SJSA1 (cell line): ENCODE measurements around the gene PLEKHB1. TPM values are rescaled to one million over a fixed set of nuclear protein-coding genes. Genes with fewer than 3 reads are reported as not detected.

ENCODE experiments used
- DNase-seq, 2 experiments: peaks; one replicate each; pipeline ENCODE4 v3.0.0-alpha.2; 2015 to 2020; ENCODE audit warnings: low spot score in 2 of 2, low read depth in 1 of 2
- H3K27ac ChIP-seq: fragments of 250-450 bp; sonication (Bioruptor Pico); 2 replicates; pipeline ENCODE4 v1.5.1; 2020; ENCODE audit warnings: mild to moderate bottlenecking, moderate library complexity
- H3K27me3 ChIP-seq: fragments of 250-450 bp; sonication (Bioruptor Pico); replicated peaks from 2 replicates; pipeline ENCODE4 v1.5.1; 2020; ENCODE audit warnings: mild to moderate bottlenecking, moderate library complexity
- H3K36me3 ChIP-seq: fragments of 250-450 bp; sonication (Bioruptor Pico); 2 replicates; pipeline ENCODE4 v1.5.1; 2020; ENCODE audit warnings: mild to moderate bottlenecking
- H3K4me1 ChIP-seq: fragments of 250-450 bp; sonication (Bioruptor Pico); replicated peaks from 2 replicates; pipeline ENCODE4 v1.6.1; 2021; ENCODE audit warnings: mild to moderate bottlenecking
- H3K4me3 ChIP-seq: fragments of 250-450 bp; sonication (Bioruptor Pico); 2 replicates; pipeline ENCODE4 v1.5.1; 2020; ENCODE audit warnings: mild to moderate bottlenecking
- H3K9me3 ChIP-seq: fragments of 250-450 bp; sonication (Bioruptor Pico); replicated peaks from 2 replicates; pipeline ENCODE4 v1.5.1; 2020; ENCODE audit warnings: mild to moderate bottlenecking
- total RNA-seq: library from RNA; depleted of rRNA; stranded (reverse); fragments of >200 nt; shearing (Covaris generic); gene quantifications from 2 replicates; pipeline ENCODE4 v1.2.3, GENCODE V29; 2014

PLEKHB1 gene
- total RNA-seq, 1 experiment from 2014 or later, result not detected

DNA sequence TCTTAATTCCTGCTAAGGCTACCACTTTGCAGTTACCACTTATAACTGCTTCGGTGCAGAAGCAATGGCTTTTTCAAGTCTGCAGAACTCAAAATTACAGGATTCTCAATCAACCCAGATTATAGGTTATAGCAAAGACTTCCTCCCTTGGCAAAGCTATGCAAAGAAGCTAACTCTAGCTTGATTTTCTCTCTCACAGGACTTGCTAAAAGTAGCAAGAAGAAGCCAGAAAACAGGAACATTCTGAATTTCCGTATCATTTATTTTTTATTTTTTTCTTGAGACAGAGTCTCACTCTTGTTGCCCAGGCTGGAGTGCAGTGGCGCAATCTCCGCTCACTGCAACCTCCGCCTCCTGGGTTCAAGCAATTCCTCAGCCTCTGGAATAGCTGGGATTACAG lies 10.7 kb upstream of the PLEKHB1 start:
- H3K27ac ChIP-seq, result no peak overlapping the region
- H3K27me3 ChIP-seq, result no peaks in the 10 kb centered on the region
- no peaks in the 10 kb centered on the region for H3K9me3 ChIP-seq
- H3K4me1 ChIP-seq, result no peaks in the 10 kb centered on the region
- H3K4me3 ChIP-seq, result no peak overlapping the region
- no peak for DNase-seq
- H3K36me3 ChIP-seq, result no peaks in the 10 kb centered on the region

DNA sequence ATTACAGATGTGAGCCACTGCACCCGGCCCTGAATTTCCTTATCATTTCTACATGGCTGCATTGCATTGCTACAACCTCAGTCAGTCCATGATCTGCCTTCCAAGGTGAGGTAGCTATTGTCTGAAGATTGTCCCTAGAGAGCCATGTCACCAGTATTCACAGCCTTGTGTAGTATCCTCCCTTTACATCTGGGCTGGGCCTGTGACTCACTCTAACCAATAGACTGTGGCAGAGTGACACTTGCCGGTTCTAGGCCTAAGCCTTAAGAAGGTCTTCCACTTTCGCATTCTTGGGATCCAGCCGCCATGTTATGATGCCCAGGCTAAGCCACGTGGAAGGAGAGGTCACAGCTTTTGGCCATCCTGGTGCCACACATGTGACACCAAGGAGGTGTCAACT lies 10.1 kb upstream of the PLEKHB1 start:
- Histone ChIP-seq H3K4me1 (no peaks in the 10 kb centered on the region), H3K27me3 (no peaks in the 10 kb centered on the region), H3K4me3 (no peak overlapping the region), H3K9me3 (no peaks in the 10 kb centered on the region), H3K27ac (no peak overlapping the region), H3K36me3 (no peaks in the 10 kb centered on the region)
- DNase-seq, result no peak

DNA sequence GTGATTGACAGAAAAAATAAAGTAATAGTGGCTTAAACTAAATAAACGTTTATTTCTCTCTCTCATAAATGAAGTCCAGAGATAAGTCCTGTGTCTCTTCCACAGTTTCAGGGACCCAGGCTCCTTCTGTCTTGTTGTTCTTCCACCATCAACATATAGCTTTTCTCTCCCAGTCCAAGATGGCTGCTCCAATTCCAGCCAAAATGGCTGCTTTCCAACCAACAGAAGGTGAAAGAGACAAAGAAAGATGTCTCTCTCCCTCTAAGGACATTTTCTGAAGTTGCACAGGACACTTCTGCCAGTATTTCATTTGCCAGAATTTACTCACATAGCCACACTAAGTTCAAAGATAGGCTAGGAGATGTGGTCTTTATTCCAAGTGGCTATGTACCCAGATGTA lies 9.4 kb upstream of the PLEKHB1 start:
- Histone ChIP-seq H3K27me3 (no peaks in the 10 kb centered on the region), H3K36me3 (no peaks in the 10 kb centered on the region), H3K4me1 (no peaks in the 10 kb centered on the region), H3K27ac (no peak overlapping the region), H3K9me3 (no peaks in the 10 kb centered on the region), H3K4me3 (no peak overlapping the region)
- DNase-seq, result no peak

DNA sequence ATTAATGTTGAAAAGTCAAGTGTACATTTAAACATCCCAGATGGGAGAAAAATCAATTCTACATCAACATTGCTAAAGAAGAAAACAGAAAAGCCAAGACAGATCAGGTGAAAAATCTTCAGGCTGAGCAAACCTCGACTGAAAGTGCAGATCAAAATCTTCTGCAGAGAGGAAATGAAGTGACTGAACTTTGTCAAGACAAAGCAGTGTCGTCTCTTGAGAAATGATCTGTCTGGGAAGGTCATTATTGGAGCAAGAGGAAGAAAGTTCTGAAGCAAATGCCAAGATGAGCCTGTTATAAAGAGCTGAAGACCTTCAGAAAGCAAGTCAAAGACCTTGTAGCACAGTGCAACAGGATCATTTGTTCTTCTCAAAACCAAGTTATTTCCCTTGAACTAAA lies 5.8 kb upstream of the PLEKHB1 start:
- no peaks in the 10 kb centered on the region for H3K4me1 ChIP-seq
- no peak overlapping the region for H3K27ac ChIP-seq
- no peaks in the 10 kb centered on the region for H3K36me3 ChIP-seq
- H3K4me3 ChIP-seq, result no peak overlapping the region
- no peak for DNase-seq
- no peaks in the 10 kb centered on the region for H3K9me3 ChIP-seq
- no peaks in the 10 kb centered on the region for H3K27me3 ChIP-seq

DNA sequence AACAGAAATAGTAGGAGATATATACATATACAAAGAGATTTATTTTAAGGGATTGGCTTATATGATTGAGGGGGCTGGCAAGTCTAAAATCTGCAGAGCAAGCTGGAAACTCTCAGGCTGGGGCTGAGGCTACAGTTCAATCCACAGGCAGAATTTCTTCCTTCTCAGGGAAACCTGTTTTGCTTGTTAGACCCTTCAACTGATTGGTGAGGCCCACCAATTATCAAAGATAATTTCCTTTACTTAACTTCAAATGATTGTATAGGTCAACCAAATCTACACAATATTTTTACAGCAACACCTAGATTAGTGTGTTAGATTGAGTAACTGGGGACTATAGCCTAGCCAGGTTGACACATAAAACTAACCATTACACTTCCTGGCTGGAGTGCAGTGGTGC lies 4.7 kb upstream of the PLEKHB1 start:
- Histone ChIP-seq H3K4me3 (no peak overlapping the region), H3K9me3 (no peaks in the 10 kb centered on the region), H3K27ac (no peak overlapping the region), H3K4me1 (no peaks in the 10 kb centered on the region), H3K36me3 (no peaks in the 10 kb centered on the region), H3K27me3 (no peaks in the 10 kb centered on the region)
- no peak for DNase-seq

DNA sequence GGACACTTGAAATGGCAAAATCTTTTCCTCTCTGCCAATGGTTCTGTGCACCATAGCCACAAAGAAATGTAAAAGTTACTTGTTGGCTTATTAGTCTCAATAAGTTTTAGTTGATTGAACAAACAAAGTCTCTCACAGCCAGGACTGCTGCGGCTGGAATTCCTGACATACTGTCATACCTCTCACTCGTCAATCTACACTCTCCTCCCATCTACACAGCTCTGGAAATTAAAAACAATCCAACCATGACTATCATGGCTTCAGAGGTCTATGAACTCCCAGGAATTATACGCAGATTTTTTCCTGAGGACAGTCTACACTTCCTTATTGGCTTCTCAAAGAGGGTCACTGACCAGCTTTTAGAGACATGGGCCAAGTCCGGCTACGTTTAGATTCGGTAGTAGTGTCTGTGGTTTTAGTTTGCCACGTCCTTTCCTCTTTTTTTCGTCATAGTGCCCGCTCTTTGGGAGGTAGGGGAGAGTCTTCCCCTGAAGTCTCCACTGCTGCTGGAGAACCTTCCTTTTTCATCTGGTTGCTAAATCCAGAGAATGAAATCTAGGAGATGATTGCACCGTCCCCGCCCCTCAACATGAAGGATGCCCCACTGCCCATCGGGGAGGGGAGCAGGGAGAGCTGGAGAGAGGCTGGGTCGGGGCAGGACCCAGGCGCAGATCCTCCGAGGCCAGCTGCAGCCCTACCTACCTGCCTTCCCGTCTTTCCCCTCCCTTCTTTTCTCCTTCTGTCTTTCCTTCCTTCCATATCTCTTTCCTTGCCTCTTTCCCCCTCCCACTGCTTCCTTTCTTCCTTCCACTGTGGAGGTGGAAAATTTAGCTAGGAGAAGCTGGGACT lies 1.0 kb upstream of the PLEKHB1 start:
- no peak overlapping the region for H3K4me3 ChIP-seq
- H3K27me3 ChIP-seq, result no peaks in the 10 kb centered on the region
- H3K27ac ChIP-seq, result no peak overlapping the region
- H3K9me3 ChIP-seq, result no peaks in the 10 kb centered on the region
- H3K36me3 ChIP-seq, result no peaks in the 10 kb centered on the region
- no peak for DNase-seq
- no peaks in the 10 kb centered on the region for H3K4me1 ChIP-seq

DNA sequence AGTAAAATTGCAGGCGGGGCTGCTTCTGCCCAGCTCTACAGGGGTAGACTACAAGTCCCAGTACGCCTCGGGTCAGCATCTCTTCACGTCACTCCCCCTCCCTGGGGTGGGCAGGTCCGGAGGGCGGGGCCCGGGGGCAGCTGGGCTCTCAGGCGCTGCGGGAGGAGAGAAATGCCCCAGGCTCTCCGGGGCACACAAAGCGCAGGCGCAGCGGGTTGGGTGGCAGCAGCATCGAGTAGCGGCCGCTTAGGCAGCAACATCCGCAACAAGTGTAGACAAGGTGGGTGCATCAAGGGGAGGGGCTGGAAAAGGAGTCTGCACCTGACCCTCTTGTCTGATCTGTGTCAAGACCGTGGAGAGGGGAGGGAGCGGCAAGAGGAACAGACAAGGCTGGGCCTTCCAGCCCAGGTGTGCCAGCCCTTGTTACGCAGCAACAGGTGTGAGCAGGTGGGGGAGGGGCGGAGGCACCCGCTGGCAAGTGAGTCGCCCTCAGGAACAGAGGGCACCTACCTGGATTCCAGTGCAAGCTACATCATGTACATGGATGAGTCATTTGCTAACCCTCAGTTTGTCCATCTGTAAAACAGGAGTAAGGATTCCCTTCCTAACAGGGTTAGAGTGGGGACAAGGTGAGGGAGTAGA lies 1.2 kb downstream of the PLEKHB1 start:
- H3K27ac ChIP-seq, result no peak overlapping the region
- no peak overlapping the region for H3K4me3 ChIP-seq
- no peaks in the 10 kb centered on the region for H3K36me3 ChIP-seq
- no peaks in the 10 kb centered on the region for H3K4me1 ChIP-seq
- DNase-seq, result no peak
- H3K9me3 ChIP-seq, result no peaks in the 10 kb centered on the region
- H3K27me3 ChIP-seq, result no peaks in the 10 kb centered on the region

DNA sequence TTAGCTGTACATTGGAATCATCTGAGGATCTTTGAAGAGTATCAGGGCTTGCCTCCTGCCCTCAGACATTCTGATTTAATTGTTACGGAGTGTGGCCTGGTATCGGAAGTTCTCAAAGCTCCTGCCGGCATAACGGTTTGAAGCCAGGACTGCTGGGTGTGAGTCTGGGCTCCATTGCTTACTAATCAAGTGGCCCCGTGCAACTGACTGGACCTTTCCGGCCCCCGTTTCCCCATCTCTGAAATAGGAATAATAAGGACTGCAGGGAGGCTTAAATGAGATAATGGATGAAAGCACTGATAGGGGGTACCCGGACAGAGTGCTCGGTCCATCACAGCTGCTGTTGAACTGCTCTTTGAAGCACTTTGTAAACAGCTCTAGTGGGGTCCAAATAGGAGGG lies 1.7 kb downstream of the PLEKHB1 start:
- no peak for DNase-seq
- Histone ChIP-seq H3K27ac (no peak overlapping the region), H3K36me3 (no peaks in the 10 kb centered on the region), H3K27me3 (no peaks in the 10 kb centered on the region), H3K9me3 (no peaks in the 10 kb centered on the region), H3K4me3 (no peak overlapping the region), H3K4me1 (no peaks in the 10 kb centered on the region)

DNA sequence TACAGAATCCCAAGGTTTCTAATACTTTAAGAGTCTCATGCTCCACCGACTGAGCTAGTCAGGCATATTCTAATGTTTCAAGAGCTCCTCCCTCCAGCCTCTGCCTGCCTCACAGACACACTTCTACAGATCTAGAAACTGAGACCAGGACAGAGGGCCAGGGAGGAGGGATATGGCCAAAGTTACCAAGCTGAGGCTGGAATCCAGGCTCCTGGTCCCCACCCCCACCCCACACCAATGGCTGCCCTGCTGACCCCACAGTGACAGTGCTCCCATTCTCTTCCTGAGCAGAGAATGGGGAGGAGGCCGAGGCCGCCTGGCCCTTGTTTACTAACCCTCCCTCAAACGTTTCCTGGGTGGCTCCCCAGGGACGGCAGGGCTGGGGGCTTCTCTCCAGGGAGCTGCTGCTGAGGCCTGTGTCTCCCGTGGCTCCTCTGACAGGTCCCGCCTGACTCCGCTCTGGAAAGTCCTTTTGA lies 2.2 kb downstream of the PLEKHB1 start:
- Histone ChIP-seq H3K9me3 (no peaks in the 10 kb centered on the region), H3K4me3 (no peak overlapping the region), H3K36me3 (no peaks in the 10 kb centered on the region), H3K4me1 (no peaks in the 10 kb centered on the region), H3K27ac (no peak overlapping the region), H3K27me3 (no peaks in the 10 kb centered on the region)
- no peak for DNase-seq

DNA sequence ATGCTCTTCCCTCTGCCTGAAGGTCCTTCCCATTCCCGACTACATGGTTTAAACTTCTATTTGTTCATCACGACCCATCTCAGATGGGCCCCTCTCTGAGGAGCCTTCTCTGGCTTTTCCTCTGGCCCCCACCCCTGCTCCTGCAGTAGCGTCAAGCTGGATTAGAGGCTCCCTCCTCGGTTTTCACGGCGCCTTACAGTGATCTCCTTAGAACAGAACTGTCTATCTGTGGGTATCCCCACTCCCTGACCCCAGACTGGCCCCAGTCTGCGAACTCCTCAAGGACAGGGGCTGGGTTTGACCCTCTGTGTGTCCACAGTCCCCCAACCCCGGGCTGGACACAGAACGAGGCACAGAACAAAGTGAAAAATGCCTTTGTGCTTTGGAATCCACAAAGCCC lies 2.8 kb downstream of the PLEKHB1 start:
- no peaks in the 10 kb centered on the region for H3K36me3 ChIP-seq
- H3K27ac ChIP-seq, result no peak overlapping the region
- no peak overlapping the region for H3K4me3 ChIP-seq
- no peak for DNase-seq
- no peaks in the 10 kb centered on the region for H3K27me3 ChIP-seq
- no peaks in the 10 kb centered on the region for H3K4me1 ChIP-seq
- H3K9me3 ChIP-seq, result no peaks in the 10 kb centered on the region

DNA sequence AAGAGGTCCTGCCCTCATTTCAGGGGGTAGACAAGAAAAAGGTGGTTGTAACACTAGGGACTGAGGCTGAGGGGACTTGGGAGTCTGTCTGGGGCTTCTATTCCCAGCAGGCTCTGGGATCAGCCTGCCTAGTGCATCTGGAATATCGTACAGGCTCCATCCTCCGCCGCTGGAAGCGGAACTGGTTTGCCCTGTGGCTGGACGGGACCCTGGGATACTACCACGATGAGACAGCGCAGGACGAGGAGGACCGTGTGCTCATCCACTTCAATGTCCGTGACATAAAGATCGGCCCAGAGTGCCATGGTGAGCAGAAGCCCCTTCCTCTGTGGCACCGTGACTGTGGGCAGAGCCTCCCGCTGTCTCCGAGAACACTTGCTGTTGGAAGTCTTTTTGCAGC lies 4.0 kb downstream of the PLEKHB1 start:
- Histone ChIP-seq H3K27me3 (no peaks in the 10 kb centered on the region), H3K4me1 (no peaks in the 10 kb centered on the region), H3K36me3 (no peaks in the 10 kb centered on the region), H3K9me3 (no peaks in the 10 kb centered on the region), H3K4me3 (no peak overlapping the region), H3K27ac (no peak overlapping the region)
- no peak for DNase-seq

DNA sequence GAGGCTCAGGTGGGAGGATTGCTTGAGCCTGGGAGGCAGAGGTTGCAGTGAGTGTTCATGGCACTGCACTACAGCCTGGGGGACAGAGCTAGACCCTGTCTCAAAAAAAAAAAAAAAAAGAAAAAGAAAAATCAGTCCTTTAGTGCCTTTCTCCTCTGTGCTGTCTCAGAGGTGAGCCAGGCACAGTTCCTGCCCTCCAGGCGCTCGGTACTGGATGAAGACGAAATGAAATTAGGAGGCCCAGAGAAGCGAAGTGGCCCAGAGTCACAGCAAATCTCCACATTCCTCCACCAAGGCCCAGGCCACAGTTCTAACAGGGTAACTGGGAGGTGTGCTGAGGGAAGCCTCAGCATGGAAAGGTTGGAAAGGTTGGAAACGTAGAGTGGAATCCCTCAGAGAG lies 4.9 kb downstream of the PLEKHB1 start:
- DNase-seq, result no peak
- Histone ChIP-seq H3K9me3 (no peaks in the 10 kb centered on the region), H3K27ac (no peak overlapping the region), H3K27me3 (no peaks in the 10 kb centered on the region), H3K4me3 (no peak overlapping the region), H3K36me3 (no peaks in the 10 kb centered on the region), H3K4me1 (no peaks in the 10 kb centered on the region)

DNA sequence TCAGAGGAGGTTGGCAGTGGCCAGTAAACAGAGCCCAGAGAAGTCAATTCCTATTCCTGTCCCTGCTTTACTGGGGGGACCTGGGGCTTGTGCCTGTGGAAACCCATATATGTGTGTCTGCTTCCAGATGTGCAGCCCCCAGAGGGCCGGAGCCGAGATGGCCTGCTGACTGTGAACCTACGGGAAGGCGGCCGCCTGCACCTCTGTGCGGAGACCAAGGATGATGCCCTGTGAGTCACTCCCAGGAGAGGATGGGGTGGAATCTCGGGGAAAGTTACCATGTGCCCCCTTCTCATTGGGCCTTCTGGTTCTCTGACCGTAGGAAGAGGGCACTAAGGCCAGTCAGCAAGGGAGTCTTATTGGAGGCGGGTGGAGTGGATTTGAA lies 5.3 kb downstream of the PLEKHB1 start:
- no peaks in the 10 kb centered on the region for H3K27me3 ChIP-seq
- no peaks in the 10 kb centered on the region for H3K36me3 ChIP-seq
- no peaks in the 10 kb centered on the region for H3K4me1 ChIP-seq
- DNase-seq, result no peak
- H3K27ac ChIP-seq, result no peak overlapping the region
- no peaks in the 10 kb centered on the region for H3K9me3 ChIP-seq
- H3K4me3 ChIP-seq, result no peak overlapping the region

DNA sequence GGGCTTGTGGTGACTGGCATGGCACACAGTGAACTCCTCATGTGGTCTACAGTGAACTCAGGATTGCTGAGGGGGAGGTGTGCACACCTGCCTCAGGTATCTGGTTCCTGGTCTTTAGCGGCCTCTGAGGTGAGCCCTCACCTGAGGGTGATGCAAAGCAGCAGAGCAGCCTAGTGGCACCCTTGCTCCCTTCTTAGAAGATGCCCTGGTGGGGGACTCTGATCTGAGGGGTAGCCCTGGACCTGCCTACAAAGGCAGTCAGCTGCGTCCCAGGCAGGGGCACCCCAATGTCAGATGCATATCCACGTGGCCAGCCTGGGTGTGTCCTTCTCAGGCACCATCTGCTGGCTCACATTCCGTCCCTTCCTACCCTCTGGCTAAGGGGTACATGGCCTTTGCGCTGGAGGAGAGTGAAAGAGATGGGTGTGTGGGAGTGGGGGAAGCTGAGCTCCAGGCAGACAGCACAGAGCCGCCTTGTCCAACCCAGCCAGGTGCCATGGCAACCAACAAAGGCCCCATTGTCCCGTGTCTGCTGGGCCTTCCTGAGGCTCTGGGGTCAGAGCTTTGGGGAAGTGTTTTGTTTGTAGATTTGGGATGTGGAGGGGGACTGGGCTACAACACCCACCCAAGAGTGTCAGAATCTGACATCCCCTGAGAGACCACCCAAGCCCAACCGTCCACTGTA lies 5.8 kb downstream of the PLEKHB1 start:
- Histone ChIP-seq H3K4me1 (no peaks in the 10 kb centered on the region), H3K27me3 (no peaks in the 10 kb centered on the region), H3K27ac (no peak overlapping the region), H3K9me3 (no peaks in the 10 kb centered on the region), H3K36me3 (no peaks in the 10 kb centered on the region), H3K4me3 (no peak overlapping the region)
- DNase-seq, result no peak
